Sigmoid colon (tissue), 4 donors: ENCODE results near the gene IGSF10.

ENCODE experiments used
- CTCF ChIP-seq, 4 experiments: fragments of 450-650 bp in 3 of 4; fragments of 200-600 bp in 1 of 4; IDR thresholded peaks; one replicate each; pipeline ENCODE4 v1.5.1; 2016 to 2019; ENCODE audit warnings: antibody characterized with exemption in 4 of 4, mild to moderate bottlenecking in 3 of 4, moderate library complexity in 2 of 4
- EP300 ChIP-seq, 4 donors: sonication (generic); formaldehyde crosslinking; IDR thresholded peaks; one replicate each; pipeline ENCODE4 v1.6.1; 2017; ENCODE audit warnings: antibody characterized with exemption in 4 of 4
- POLR2A ChIP-seq, 2 donors: fragments of 450-650 bp; IDR thresholded peaks; one replicate each; pipeline ENCODE4 v1.6.1; 2016; ENCODE audit warnings: antibody characterized with exemption in 2 of 2, mild to moderate bottlenecking in 2 of 2, moderate library complexity in 2 of 2
- POLR2AphosphoS5 ChIP-seq, 4 donors: sonication (generic); formaldehyde crosslinking; IDR thresholded peaks; one replicate each; pipeline ENCODE4 v1.6.1; 2017; ENCODE audit warnings: antibody characterized with exemption in 4 of 4

- TF ChIP-seq EP300 (IDR thresholded peaks at IDR 0.05) (no peak), POLR2A (IDR thresholded peaks at IDR 0.05) (no peak), CTCF (IDR thresholded peaks at IDR 0.05) (no peak), POLR2AphosphoS5 (IDR thresholded peaks at IDR 0.05) (no peak)
Measured at GRCh38 chr3:151445273-151446001, 15.4 kb downstream of the IGSF10 start.
